SK-N-SH (cell line): Measurements from ENCODE around the gene DHX16.

Experiments
- CTCF ChIP-seq: fragments of 200-600 bp; sonication (generic); IDR thresholded peaks from 2 replicates; pipeline ENCODE4 v1.6.1; 2017; ENCODE audit warnings: antibody characterized with exemption, mild to moderate bottlenecking, moderate library complexity
- EP300 ChIP-seq, 2 experiments: IDR thresholded peaks; 2 replicates each; pipeline versions ENCODE4 v1.4.0 to v1.6.1; 2012; ENCODE audit warnings: borderline replicate concordance in 1 of 2, low read depth in 1 of 2, low read length in 1 of 2
- MXI1 ChIP-seq: IDR thresholded peaks from 2 replicates; pipeline ENCODE4 v1.6.1; 2012; ENCODE audit warnings: mild to moderate bottlenecking, low read depth, low read length, improper control_type of control experiment
- REST ChIP-seq: IDR thresholded peaks from 2 replicates; pipeline ENCODE4 v1.6.1; 2012; ENCODE audit warnings: mild to moderate bottlenecking, low read depth, low read length, moderate library complexity

DNA sequence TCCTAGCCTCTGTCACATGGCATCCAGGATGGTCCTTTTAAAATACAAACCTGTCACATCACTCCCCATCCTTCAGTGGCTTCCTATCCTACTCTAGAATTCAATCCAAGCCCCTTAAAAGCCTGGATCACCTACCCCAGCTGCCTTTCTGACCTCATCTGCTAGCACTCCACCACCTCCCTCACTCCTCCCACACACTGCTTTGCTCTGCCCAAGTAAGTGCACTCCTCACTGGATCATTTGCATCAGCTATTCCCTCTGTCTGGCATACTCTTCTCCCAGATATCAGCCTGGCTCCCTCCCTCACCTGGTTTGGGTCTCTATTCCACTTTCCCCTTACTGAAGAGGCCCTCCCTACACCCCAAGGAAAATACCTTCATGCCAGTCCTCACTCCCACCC lies 15.4 kb downstream of the DHX16 start:
- TF ChIP-seq CTCF (no peak), REST (no peak), MXI1 (no peak), EP300 (IDR thresholded peaks at IDR 0.05; ENCODE audit: borderline replicate concordance in 1 of 2, low read depth in 1 of 2, low read length in 1 of 2) (no peak)
